BJ (cell line): ENCODE data around the gene SKP1. TPM values are rescaled to one million over a fixed set of nuclear protein-coding genes. Genes with fewer than 3 reads are reported as not detected.
"Not testable (repeated sequence)": the region's sequence is repeated elsewhere in the genome, so short reads cannot be mapped to it uniquely, and the experiment has no call there.

Experiments used
- CTCF ChIA-PET: fragments of 350-600 bp; formaldehyde crosslinking; extraction: SDS; loops from one replicate; lab custom pipeline; 2021; ENCODE audit warnings: antibody characterized with exemption, inconsistent platforms; lab: Yijun Ruan, JAX
- POLR2A ChIA-PET: fragments of 300-600 bp; sonication (Branson Sonifier 250); formaldehyde crosslinking; extraction: SDS; loops from one replicate; lab custom pipeline; 2021; ENCODE audit warnings: antibody characterized with exemption; lab: Charles Lee
- DNase-seq: peaks from one replicate; pipeline ENCODE4 v3.0.0-alpha.2; 2011; ENCODE audit warnings: low read depth
- H3K27me3 ChIP-seq: 2 replicates; pipeline ENCODE4 v1.6.0; 2011; ENCODE audit warnings: low read length; ENCODE audit not compliant: control insufficient read depth, insufficient read depth
- H3K36me3 ChIP-seq: 2 replicates; pipeline ENCODE4 v1.5.1; 2011; ENCODE audit warnings: low read length; ENCODE audit not compliant: control insufficient read depth, insufficient read depth
- H3K4me3 ChIP-seq: 2 replicates; pipeline ENCODE4 v1.5.1; 2011; ENCODE audit warnings: low read depth, mild to moderate bottlenecking, control low read depth, low read length
- CTCF ChIP-seq: IDR thresholded peaks from 2 replicates; pipeline ENCODE4 v1.5.1; 2011; ENCODE audit warnings: low read depth, mild to moderate bottlenecking, control low read depth, inconsistent platforms, low read length, moderate library complexity; ENCODE audit not compliant: insufficient read depth
- polyA plus RNA-seq: library from polyadenylated mRNA; depleted of rRNA; stranded (reverse); fragments of >200 nt; gene quantifications from 2 replicates; pipeline ENCODE4 v1.2.3, GENCODE V29; 2011

Gene SKP1
- polyA plus RNA-seq, 1 experiment: 183 TPM

- no peak overlapping the region for H3K4me3 ChIP-seq
- H3K36me3 ChIP-seq: no peaks in the 10 kb centered on the region
- DNase-seq: no peak
- no peak for TF ChIP-seq CTCF
- POLR2A ChIA-PET: no interaction called here
- CTCF ChIA-PET: no interaction called here
- H3K27me3 ChIP-seq: no peaks in the 10 kb centered on the region
Measured at GRCh38 chr5:134215757-134216156, 39.0 kb upstream of the SKP1 start.

- POLR2A ChIA-PET: interaction anchor here (0.7 kb wide), 1 partner anchor 10 kb away, joined by 5 read pairs; no protein-coding TSS in a partner anchor
- H3K4me3 ChIP-seq, DNase-seq, H3K36me3 ChIP-seq, H3K27me3 ChIP-seq: not testable (repeated sequence)
- CTCF ChIA-PET: interaction anchor here (0.7 to 1.0 kb wide), 2 partner anchors 10 to 11 kb away, joined by 3 to 5 read pairs; no protein-coding TSS in a partner anchor
Measured at GRCh38 chr5:134211263-134212031, 34.7 kb upstream of the SKP1 start.

- CTCF ChIA-PET: interaction anchor here (0.6 to 1.5 kb wide), 5 partner anchors 13 to 377 kb away, joined by 3 to 5 read pairs (median 4); no protein-coding TSS in a partner anchor
- H3K27me3 ChIP-seq: no peaks in the 10 kb centered on the region
- TF ChIP-seq CTCF: no peak
- DNase-seq: no peak
- no peak overlapping the region for H3K4me3 ChIP-seq
- peaks cover 1% of the 10 kb centered on the region; the same call in 1 of the 2 replicates for H3K36me3 ChIP-seq
- POLR2A ChIA-PET: no interaction called here
Measured at GRCh38 chr5:134209477-134210245, 32.9 kb upstream of the SKP1 start.

GRCh38 chr5:134207696-134208095 is 30.9 kb upstream of the SKP1 start:
- POLR2A ChIA-PET: no interaction called here
- Histone ChIP-seq H3K4me3 (no peak overlapping the region), H3K36me3 (peaks cover 6% of the 10 kb centered on the region), H3K27me3 (no peaks in the 10 kb centered on the region)
- CTCF ChIA-PET: interaction anchor here (1.1 to 2.0 kb wide), 4 partner anchors 18 to 81 kb away, joined by 3 to 5 read pairs (median 4); partner anchors contain the start of gene PPP2CA
- no peak for TF ChIP-seq CTCF
- no peak for DNase-seq

- ChIA-PET POLR2A (no interaction called here), CTCF (interaction anchor here (1.4 to 2.0 kb wide), 2 partner anchors 22 to 23 kb away, joined by 4 to 5 read pairs; no protein-coding TSS in a partner anchor)
- Histone ChIP-seq H3K4me3 (no peak overlapping the region), H3K27me3 (no peaks in the 10 kb centered on the region), H3K36me3 (peaks cover 6% of the 10 kb centered on the region)
- no peak for TF ChIP-seq CTCF
- DNase-seq: no peak
Measured at GRCh38 chr5:134206627-134207160, 29.9 kb upstream of the SKP1 start.
